Kidney epithelial cell (primary cell): Measurements from ENCODE around the gene CNTROB. TPM values are rescaled to one million over a fixed set of nuclear protein-coding genes. Genes with fewer than 3 reads are reported as not detected.

Experiments used
- DNase-seq: peaks from one replicate; pipeline ENCODE4 v3.0.0-alpha.2; 2010; ENCODE audit warnings: low read depth
- H3K27me3 ChIP-seq: 2 replicates; pipeline ENCODE4 v1.6.0; 2011; ENCODE audit warnings: low read length; ENCODE audit not compliant: control insufficient read depth, insufficient read depth
- H3K36me3 ChIP-seq: 2 replicates; pipeline ENCODE4 v1.5.1; 2011; ENCODE audit warnings: low read length; ENCODE audit not compliant: control insufficient read depth, insufficient read depth
- H3K4me3 ChIP-seq: 2 replicates; pipeline ENCODE4 v1.5.1; 2011; ENCODE audit warnings: low read depth, mild to moderate bottlenecking, control low read depth, low read length
- CTCF ChIP-seq: IDR thresholded peaks from 2 replicates; pipeline ENCODE4 v1.5.1; 2011; ENCODE audit warnings: mild to moderate bottlenecking, moderate library complexity, low read length, control low read depth, inconsistent platforms; ENCODE audit not compliant: insufficient read depth, poor library complexity, severe bottlenecking
- total RNA-seq: library from RNA; depleted of rRNA; stranded (reverse); fragments of >200 nt; gene quantifications from 2 replicates; pipeline ENCODE4 v1.2.3, GENCODE V29; 2015

The CNTROB gene
- total RNA-seq, 1 donor from 2014 or later: 20.1 TPM

DNA sequence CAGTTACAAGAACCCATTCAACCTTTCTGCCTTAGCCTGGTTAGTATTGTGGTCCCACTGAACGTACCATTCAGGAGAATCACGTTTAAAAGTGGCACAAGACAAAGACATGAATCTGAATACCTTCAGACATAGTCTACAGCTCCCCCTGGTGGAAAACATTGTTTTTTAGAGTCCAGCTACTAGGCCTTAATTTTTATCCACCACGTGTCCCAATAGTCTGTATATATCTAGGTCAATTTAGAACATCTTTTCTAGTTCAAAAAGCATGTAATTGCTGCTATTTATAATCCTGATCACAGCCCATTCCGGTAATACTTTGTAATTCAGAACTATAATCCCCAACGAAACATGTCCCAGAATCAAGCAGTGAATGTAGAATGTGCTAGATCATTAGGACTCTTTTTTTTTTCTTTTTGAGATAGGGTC, 56.8 kb downstream of the CNTROB start:
- Histone ChIP-seq H3K27me3 (peaks cover 3% of the 10 kb centered on the region), H3K36me3 (no peaks in the 10 kb centered on the region), H3K4me3 (no peak overlapping the region)
- TF ChIP-seq CTCF: peak; percentile 52
- DNase-seq: no peak

DNA sequence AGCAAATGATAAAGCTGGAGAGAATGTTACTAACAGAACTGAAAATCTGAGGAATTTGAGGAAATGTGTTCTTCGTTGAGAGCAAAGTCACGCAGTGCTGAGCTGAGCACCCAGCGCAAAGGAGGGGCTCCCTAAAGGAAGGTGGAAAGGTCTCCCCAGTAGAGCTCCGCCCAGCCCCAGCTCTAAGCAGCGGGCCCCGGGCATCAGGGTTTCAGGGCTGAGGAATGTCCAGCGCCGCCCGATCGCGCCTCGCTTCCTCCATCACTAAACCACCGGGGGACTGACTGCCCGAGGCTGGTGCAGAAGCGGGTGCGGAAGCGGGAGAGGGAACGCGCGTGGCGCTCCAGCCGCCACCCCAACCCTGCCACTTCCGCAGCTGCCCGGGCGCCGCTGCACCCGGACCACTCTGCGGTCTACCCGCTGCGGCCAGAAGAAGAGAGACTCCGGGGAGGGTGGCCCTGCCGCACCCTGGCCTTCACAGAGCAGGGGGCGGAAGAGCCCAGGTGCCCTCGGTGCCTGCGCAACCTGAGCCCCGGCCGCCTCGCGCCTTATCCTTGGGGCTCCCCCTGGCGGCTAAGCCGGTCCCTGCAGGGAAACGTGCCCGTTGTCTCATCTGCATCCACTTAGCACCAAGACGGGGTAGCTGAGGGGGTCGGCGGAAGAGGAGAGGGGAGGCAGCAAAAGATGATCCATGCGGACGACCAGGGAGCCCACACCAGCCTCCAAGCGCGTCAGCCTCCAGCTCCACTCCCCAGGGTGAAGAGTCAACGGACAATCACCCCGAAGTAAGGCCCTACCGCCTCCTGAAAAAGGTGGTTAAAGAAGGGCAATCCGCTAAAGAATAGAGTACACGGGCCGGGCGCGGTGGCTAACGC, 58.0 kb downstream of the CNTROB start:
- Histone ChIP-seq H3K36me3 (no peaks in the 10 kb centered on the region), H3K4me3 (peak overlapping the region; percentile 53), H3K27me3 (peaks cover 3% of the 10 kb centered on the region)
- DNase-seq: no peak
- peak; percentile 97 for TF ChIP-seq CTCF

- no peak for TF ChIP-seq CTCF
- DNase-seq: peak; percentile 62
- Histone ChIP-seq H3K36me3 (no peaks in the 10 kb centered on the region), H3K27me3 (no peaks in the 10 kb centered on the region), H3K4me3 (no peak overlapping the region)
Measured at GRCh38 chr17:7992516-7992915, 60.5 kb downstream of the CNTROB start.

DNA sequence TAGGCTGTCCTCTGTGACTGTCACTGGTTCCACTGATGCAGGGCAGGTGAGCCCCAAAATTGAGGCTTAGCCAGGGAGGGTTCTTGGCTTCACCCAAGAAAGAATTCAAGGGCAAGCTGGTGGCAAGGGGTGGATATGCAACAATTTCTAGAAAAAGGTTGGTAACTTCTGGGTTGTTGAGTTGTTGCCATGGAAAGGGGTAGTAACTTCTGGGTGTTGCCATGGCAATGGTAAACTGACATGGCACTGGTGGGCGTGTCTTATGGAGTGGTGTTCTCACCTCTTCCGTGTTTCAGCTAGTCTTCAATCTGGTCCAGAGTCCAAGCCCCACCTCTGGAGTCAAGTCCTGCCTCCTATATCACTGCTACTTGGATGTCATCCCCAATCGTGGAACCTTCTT, 60.9 kb downstream of the CNTROB start:
- DNase-seq: no peak
- TF ChIP-seq CTCF: no peak
- H3K27me3 ChIP-seq: no peaks in the 10 kb centered on the region
- no peaks in the 10 kb centered on the region for H3K36me3 ChIP-seq
- H3K4me3 ChIP-seq: no peak overlapping the region

DNA sequence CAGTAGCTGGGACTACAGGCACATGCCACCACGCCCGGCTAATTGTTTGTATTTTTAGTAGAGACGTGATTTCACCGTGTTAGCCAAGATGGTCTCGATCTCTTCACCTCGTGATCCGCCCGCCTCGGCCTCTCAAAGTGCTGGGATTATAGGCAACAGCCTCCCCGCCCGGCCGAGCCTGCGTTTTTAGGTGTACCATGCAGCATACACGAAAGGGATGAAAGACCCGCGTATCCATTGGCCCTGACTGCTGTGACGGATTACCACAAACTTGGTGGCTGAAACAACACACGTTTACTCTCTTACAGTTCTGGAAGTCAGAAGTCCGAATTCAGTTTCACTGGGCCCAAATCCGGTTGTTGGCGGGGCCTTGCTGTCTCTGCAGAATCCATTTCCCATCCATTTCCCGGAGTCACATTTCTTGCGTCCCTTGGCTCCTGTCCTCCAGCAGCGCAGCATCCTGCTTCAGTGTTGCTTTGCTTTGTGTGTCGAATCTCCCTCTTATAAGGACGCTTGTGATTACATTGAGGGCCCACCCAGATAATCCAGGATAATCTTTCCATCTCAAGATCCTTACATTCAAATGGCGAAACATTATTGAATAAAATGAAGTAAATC, 62.1 kb downstream of the CNTROB start:
- no peak for DNase-seq
- H3K36me3 ChIP-seq: no peaks in the 10 kb centered on the region
- H3K27me3 ChIP-seq: no peaks in the 10 kb centered on the region
- H3K4me3 ChIP-seq: no peak overlapping the region
- TF ChIP-seq CTCF: no peak
